ENCODE measurements around the gene OR52D1.

Gene OR52D1

GRCh38 chr11:5509803-5510202, 21.3 kb downstream of the OR52D1 start, which contains the start of gene UBQLN3:
UBQLN3 (minus strand) TSS chr11:5509957; CDS start chr11:5509558, 399 bp downstream.
- Histone ChIP-seq H3K9me3 (ENCODE audit: control insufficient read depth, insufficient read depth, low read length) (no peaks in the 10 kb centered on the region), H3K27me3 (ENCODE audit: control insufficient read depth, insufficient read depth, low read length) (no peaks in the 10 kb centered on the region)
- WGBS (ENCODE audit: insufficient coverage, insufficient read length), result no CpG with 5 or more reads among the region's 4 CpGs

GRCh38 chr11:5514841-5515240, 26.4 kb downstream of the OR52D1 start:
- H3K36me3 ChIP-seq (ENCODE audit: control insufficient read depth, insufficient read depth, low read length), result no peaks in the 10 kb centered on the region
- no peaks in the 10 kb centered on the region for H3K4me1 ChIP-seq (ENCODE audit: control insufficient read depth, insufficient read depth, low read length)
- no peaks in the 10 kb centered on the region for H3K9me3 ChIP-seq (ENCODE audit: control insufficient read depth, insufficient read depth, low read length)
- H3K27me3 ChIP-seq (ENCODE audit: control insufficient read depth, insufficient read depth, low read length), result no peaks in the 10 kb centered on the region
- no peak overlapping the region for H3K4me3 ChIP-seq (ENCODE audit: low read length)
- H3K27ac ChIP-seq (ENCODE audit: low read length), result no peak overlapping the region
- no peak for DNase-seq (ENCODE audit: low read depth, low spot score)

More at GRCh38 chr11:5509803-5510202, 21.3 kb downstream of the OR52D1 start, which contains the start of gene UBQLN3:
- Histone ChIP-seq H3K27ac (ENCODE audit: low read length) (no peak within 1 kb of the TSS), H3K36me3 (ENCODE audit: control insufficient read depth, insufficient read depth, low read length) (no peaks in the 10 kb centered on the region), H3K4me1 (ENCODE audit: control insufficient read depth, insufficient read depth, low read length) (no peaks in the 10 kb centered on the region), H3K4me3 (ENCODE audit: low read length) (no peak within 1 kb of the TSS)
- no peak for DNase-seq (ENCODE audit: low read depth, low spot score)

- DNase-seq (ENCODE audit: low read depth, low spot score), result no peak
- Histone ChIP-seq H3K4me3 (ENCODE audit: low read length) (no peak within 1 kb of the TSS), H3K27ac (ENCODE audit: low read length) (no peak within 1 kb of the TSS), H3K9me3 (ENCODE audit: control insufficient read depth, insufficient read depth, low read length) (no peaks in the 10 kb centered on the region), H3K36me3 (ENCODE audit: control insufficient read depth, insufficient read depth, low read length) (no peaks in the 10 kb centered on the region), H3K27me3 (ENCODE audit: control insufficient read depth, insufficient read depth, low read length) (no peaks in the 10 kb centered on the region), H3K4me1 (ENCODE audit: control insufficient read depth, insufficient read depth, low read length) (no peaks in the 10 kb centered on the region)
- no CpG with 5 or more reads among the region's 2 CpGs for WGBS (ENCODE audit: insufficient coverage, insufficient read length)
Measured at GRCh38 chr11:5516599-5516998, 28.1 kb downstream of the OR52D1 start, which contains the start of gene UBQLNL. UBQLNL (minus strand) TSS chr11:5516699; CDS start chr11:5516441, 258 bp downstream.

- WGBS (ENCODE audit: insufficient coverage, insufficient read length), result no CpG with 5 or more reads among the region's 4 CpGs
- H3K4me3 ChIP-seq (ENCODE audit: low read length), result no peak overlapping the region
- H3K36me3 ChIP-seq (ENCODE audit: control insufficient read depth, insufficient read depth, low read length), result no peaks in the 10 kb centered on the region
- DNase-seq (ENCODE audit: low read depth, low spot score), result no peak
- H3K27ac ChIP-seq (ENCODE audit: low read length), result no peak overlapping the region
- no peaks in the 10 kb centered on the region for H3K27me3 ChIP-seq (ENCODE audit: control insufficient read depth, insufficient read depth, low read length)
- H3K9me3 ChIP-seq (ENCODE audit: control insufficient read depth, insufficient read depth, low read length), result no peaks in the 10 kb centered on the region
- H3K4me1 ChIP-seq (ENCODE audit: control insufficient read depth, insufficient read depth, low read length), result no peaks in the 10 kb centered on the region
Measured at GRCh38 chr11:5521540-5521939, 33.1 kb downstream of the OR52D1 start.

- DNase-seq (ENCODE audit: low read depth, low spot score), result no peak
- WGBS (ENCODE audit: insufficient coverage, insufficient read length), result no CpG with 5 or more reads among the region's 2 CpGs
- Histone ChIP-seq H3K4me1 (ENCODE audit: control insufficient read depth, insufficient read depth, low read length) (no peaks in the 10 kb centered on the region), H3K27me3 (ENCODE audit: control insufficient read depth, insufficient read depth, low read length) (no peaks in the 10 kb centered on the region), H3K9me3 (ENCODE audit: control insufficient read depth, insufficient read depth, low read length) (no peaks in the 10 kb centered on the region), H3K36me3 (ENCODE audit: control insufficient read depth, insufficient read depth, low read length) (no peaks in the 10 kb centered on the region), H3K4me3 (ENCODE audit: low read length) (no peak overlapping the region), H3K27ac (ENCODE audit: low read length) (no peak overlapping the region)
Measured at GRCh38 chr11:5522308-5522707, 33.8 kb downstream of the OR52D1 start.

GRCh38 chr11:5524756-5525155, 36.3 kb downstream of the OR52D1 start:
- H3K27me3 ChIP-seq (ENCODE audit: control insufficient read depth, insufficient read depth, low read length), result no peaks in the 10 kb centered on the region

GRCh38 chr11:5527716-5528115, 39.2 kb downstream of the OR52D1 start:
- Histone ChIP-seq H3K27ac (ENCODE audit: low read length) (no peak overlapping the region), H3K27me3 (ENCODE audit: control insufficient read depth, insufficient read depth, low read length) (no peaks in the 10 kb centered on the region), H3K36me3 (ENCODE audit: control insufficient read depth, insufficient read depth, low read length) (no peaks in the 10 kb centered on the region), H3K4me1 (ENCODE audit: control insufficient read depth, insufficient read depth, low read length) (no peaks in the 10 kb centered on the region), H3K4me3 (ENCODE audit: low read length) (no peak overlapping the region), H3K9me3 (ENCODE audit: control insufficient read depth, insufficient read depth, low read length) (no peaks in the 10 kb centered on the region)
- no CpG with 5 or more reads among the region's 5 CpGs for WGBS (ENCODE audit: insufficient coverage, insufficient read length)
- DNase-seq (ENCODE audit: low read depth, low spot score), result no peak

More at GRCh38 chr11:5524756-5525155, 36.3 kb downstream of the OR52D1 start:
- no peaks in the 10 kb centered on the region for H3K4me1 ChIP-seq (ENCODE audit: control insufficient read depth, insufficient read depth, low read length)
- no peak overlapping the region for H3K4me3 ChIP-seq (ENCODE audit: low read length)
- H3K9me3 ChIP-seq (ENCODE audit: control insufficient read depth, insufficient read depth, low read length), result no peaks in the 10 kb centered on the region
- H3K27ac ChIP-seq (ENCODE audit: low read length), result no peak overlapping the region
- H3K36me3 ChIP-seq (ENCODE audit: control insufficient read depth, insufficient read depth, low read length), result no peaks in the 10 kb centered on the region
- no peak for DNase-seq (ENCODE audit: low read depth, low spot score)
- 100% methylated on average over 1 of the region's 3 CpGs for WGBS (ENCODE audit: insufficient coverage, insufficient read length)

- DNase-seq (ENCODE audit: low read depth, low spot score), result no peak
- H3K9me3 ChIP-seq (ENCODE audit: control insufficient read depth, insufficient read depth, low read length), result no peaks in the 10 kb centered on the region
- no peaks in the 10 kb centered on the region for H3K36me3 ChIP-seq (ENCODE audit: control insufficient read depth, insufficient read depth, low read length)
- H3K27me3 ChIP-seq (ENCODE audit: control insufficient read depth, insufficient read depth, low read length), result no peaks in the 10 kb centered on the region
- no peak overlapping the region for H3K4me3 ChIP-seq (ENCODE audit: low read length)
- WGBS (ENCODE audit: insufficient coverage, insufficient read length), result no CpG with 5 or more reads among the region's 1 CpG
- H3K27ac ChIP-seq (ENCODE audit: low read length), result no peak overlapping the region
- H3K4me1 ChIP-seq (ENCODE audit: control insufficient read depth, insufficient read depth, low read length), result no peaks in the 10 kb centered on the region
Measured at GRCh38 chr11:5528495-5528894, 40.0 kb downstream of the OR52D1 start.

- no peak overlapping the region for H3K27ac ChIP-seq (ENCODE audit: low read length)
- no peak overlapping the region for H3K4me3 ChIP-seq (ENCODE audit: low read length)
- no peaks in the 10 kb centered on the region for H3K27me3 ChIP-seq (ENCODE audit: control insufficient read depth, insufficient read depth, low read length)
- WGBS (ENCODE audit: insufficient coverage, insufficient read length), result no CpG with 5 or more reads among the region's 2 CpGs
- H3K9me3 ChIP-seq (ENCODE audit: control insufficient read depth, insufficient read depth, low read length), result no peaks in the 10 kb centered on the region
- DNase-seq (ENCODE audit: low read depth, low spot score), result no peak
- no peaks in the 10 kb centered on the region for H3K4me1 ChIP-seq (ENCODE audit: control insufficient read depth, insufficient read depth, low read length)
- no peaks in the 10 kb centered on the region for H3K36me3 ChIP-seq (ENCODE audit: control insufficient read depth, insufficient read depth, low read length)
Measured at GRCh38 chr11:5531053-5531831, 42.8 kb downstream of the OR52D1 start.

GRCh38 chr11:5534046-5534445, 45.6 kb downstream of the OR52D1 start:
- no peaks in the 10 kb centered on the region for H3K36me3 ChIP-seq (ENCODE audit: control insufficient read depth, insufficient read depth, low read length)
- no peak overlapping the region for H3K27ac ChIP-seq (ENCODE audit: low read length)
- no peaks in the 10 kb centered on the region for H3K4me1 ChIP-seq (ENCODE audit: control insufficient read depth, insufficient read depth, low read length)
- no peaks in the 10 kb centered on the region for H3K9me3 ChIP-seq (ENCODE audit: control insufficient read depth, insufficient read depth, low read length)
- no peaks in the 10 kb centered on the region for H3K27me3 ChIP-seq (ENCODE audit: control insufficient read depth, insufficient read depth, low read length)
- DNase-seq (ENCODE audit: low read depth, low spot score), result no peak
- WGBS (ENCODE audit: insufficient coverage, insufficient read length), result no CpG with 5 or more reads among the region's 1 CpG
- H3K4me3 ChIP-seq (ENCODE audit: low read length), result no peak overlapping the region

- Histone ChIP-seq H3K4me3 (ENCODE audit: low read length) (no peak overlapping the region), H3K27me3 (ENCODE audit: control insufficient read depth, insufficient read depth, low read length) (no peaks in the 10 kb centered on the region), H3K27ac (ENCODE audit: low read length) (no peak overlapping the region), H3K36me3 (ENCODE audit: control insufficient read depth, insufficient read depth, low read length) (no peaks in the 10 kb centered on the region), H3K4me1 (ENCODE audit: control insufficient read depth, insufficient read depth, low read length) (no peaks in the 10 kb centered on the region), H3K9me3 (ENCODE audit: control insufficient read depth, insufficient read depth, low read length) (no peaks in the 10 kb centered on the region)
- no peak for DNase-seq (ENCODE audit: low read depth, low spot score)
Measured at GRCh38 chr11:5536482-5536881, 48.0 kb downstream of the OR52D1 start.
